HG02610 (cell line): ENCODE measurements around the gene BCAR1.
"Not testable (repeated sequence)": the region's sequence is repeated elsewhere in the genome, so short reads cannot be mapped to it uniquely, and the experiment has no call there.

Source experiments
- ATAC-seq: cut with Tn5 transposase; IDR thresholded peaks from one replicate; pipeline ENCODE4 v1.9.1; 2021; ENCODE audit warnings: mild to moderate bottlenecking, moderate library complexity; ENCODE audit not compliant: unreplicated experiment

Gene BCAR1, protein sequence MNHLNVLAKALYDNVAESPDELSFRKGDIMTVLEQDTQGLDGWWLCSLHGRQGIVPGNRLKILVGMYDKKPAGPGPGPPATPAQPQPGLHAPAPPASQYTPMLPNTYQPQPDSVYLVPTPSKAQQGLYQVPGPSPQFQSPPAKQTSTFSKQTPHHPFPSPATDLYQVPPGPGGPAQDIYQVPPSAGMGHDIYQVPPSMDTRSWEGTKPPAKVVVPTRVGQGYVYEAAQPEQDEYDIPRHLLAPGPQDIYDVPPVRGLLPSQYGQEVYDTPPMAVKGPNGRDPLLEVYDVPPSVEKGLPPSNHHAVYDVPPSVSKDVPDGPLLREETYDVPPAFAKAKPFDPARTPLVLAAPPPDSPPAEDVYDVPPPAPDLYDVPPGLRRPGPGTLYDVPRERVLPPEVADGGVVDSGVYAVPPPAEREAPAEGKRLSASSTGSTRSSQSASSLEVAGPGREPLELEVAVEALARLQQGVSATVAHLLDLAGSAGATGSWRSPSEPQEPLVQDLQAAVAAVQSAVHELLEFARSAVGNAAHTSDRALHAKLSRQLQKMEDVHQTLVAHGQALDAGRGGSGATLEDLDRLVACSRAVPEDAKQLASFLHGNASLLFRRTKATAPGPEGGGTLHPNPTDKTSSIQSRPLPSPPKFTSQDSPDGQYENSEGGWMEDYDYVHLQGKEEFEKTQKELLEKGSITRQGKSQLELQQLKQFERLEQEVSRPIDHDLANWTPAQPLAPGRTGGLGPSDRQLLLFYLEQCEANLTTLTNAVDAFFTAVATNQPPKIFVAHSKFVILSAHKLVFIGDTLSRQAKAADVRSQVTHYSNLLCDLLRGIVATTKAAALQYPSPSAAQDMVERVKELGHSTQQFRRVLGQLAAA

DNA sequence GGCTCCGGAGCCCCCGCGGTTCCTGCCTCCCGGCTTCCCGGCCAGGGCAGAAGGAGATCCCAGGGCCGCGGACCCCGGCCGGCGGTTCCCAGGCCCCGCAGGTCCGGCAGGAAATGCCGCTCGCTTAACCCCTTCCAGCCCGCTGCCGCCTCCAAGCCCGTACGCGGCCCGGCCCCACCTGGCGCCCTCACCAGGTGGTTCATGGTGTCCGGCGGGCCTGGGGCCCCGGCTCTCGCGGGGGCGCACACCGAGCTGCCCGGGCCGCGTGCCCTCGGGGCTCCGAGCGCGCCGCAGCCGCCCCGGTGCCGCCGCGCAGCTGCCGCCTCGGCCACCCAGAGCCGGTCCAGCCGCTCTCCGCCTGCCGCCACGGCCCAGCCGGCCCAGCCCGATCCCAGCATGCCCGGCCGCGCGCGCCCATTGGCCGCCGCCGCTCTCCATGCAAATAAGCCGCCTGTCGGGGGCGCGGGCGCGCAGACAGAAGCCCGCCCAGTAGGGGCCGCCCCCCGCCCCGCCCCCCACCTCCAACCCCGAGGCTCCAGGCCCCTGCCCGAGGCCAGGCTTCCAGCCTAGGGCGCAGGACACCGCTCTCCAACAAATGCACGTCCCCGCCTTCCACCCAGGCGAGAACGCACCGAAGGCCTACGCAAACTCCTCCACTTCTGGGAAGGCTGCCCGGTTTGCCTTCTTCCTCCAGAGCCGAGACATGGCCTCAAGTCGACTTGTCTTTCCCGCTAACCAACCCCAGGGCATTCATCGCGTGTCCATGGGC lies at the start of gene BCAR1:
Gene BCAR1 (minus strand): TSS at position 345 of the 769 bp plus-strand sequence. CDS start 142 bp downstream, at position 203.
- ATAC-seq: peak; percentile 82

DNA sequence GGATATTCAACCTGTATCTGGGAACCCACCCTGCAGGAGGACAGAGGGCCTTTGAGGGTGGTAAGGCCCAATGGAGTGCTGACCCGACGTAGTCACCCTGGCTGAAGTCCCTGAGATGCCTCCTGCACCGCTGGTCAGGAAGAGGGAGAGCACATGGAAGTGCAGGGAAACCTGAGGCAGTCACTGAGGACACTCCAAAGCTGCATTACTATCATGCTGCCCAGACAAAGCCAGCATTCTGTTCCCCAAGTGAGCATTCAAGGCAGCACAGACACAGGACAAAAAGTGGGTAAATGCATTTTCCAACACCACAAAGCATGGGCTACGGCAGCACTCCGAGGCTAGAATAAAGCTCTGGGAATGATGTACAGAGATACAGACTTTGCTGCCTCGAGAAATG lies 46.8 kb upstream of the BCAR1 start:
- ATAC-seq: no peak

DNA sequence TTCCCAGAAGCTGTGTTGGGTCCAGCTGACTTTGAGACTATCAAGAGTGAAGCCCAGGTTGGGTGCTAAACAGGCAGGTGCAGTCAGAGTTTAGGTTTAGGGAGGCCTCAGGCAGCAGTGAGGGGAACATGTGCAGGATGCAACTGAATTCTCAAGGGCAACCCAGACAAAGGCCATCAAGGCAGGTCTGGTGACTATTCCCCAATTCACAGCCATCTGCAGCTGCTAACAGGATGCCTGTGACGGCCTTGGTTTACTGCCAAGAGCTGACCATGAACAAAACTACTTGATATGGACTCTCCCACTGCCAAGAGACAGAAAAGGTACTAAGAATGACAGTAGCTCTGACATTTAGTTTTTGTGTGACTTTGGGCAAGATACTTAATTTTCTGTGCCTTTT lies 45.2 kb upstream of the BCAR1 start:
- ATAC-seq: no peak

DNA sequence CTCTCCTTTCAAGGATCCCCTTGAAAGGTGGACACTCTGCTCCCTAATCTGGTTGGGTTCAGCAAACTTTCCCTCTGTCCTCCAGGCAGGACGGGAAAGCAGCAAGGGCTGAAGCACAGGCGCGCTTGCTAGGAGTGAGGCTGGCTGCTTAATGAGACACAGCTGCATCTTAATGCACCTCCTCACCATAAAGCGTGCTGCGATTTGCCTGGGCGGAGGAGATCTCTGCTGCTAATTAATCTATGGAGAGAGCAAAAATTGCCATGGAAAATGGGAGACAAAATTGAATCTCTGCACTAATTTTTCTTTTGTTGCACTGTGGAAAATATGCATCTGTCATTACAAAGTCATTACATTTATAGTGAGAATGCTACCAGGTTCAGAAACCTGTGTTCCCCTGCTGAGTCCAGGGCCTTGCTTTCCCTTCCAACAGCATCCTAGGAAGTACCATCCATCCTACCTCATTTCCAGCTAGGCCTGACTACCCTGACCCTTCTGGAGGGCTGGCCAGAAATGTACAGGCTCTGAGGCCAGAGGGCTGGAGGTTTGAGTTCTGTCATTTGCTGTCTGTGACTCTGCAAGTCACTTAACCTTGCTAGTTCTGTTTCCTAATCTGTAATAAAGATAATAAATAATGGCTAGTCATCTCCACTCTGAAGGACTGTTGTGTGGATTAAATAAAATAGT lies 43.5 kb upstream of the BCAR1 start:
- no peak for ATAC-seq

DNA sequence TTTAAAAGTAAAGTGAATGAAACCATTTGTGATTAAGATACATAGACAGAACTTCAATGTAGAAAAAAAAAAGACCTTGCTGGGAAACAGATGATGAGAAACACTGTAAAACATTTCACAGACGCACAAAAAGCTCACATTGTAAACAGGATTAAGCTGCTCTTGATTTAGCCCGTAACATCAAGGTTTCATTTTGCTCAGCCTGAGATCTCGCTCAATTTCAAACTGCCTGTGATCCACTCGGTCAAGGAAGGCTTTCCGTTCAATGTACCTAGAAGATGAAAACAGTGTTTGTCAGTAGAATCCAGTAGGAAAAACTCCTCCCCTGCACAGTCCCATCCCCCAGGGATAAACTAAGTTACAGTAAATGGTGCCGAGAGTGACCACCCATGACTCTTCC lies 42.3 kb upstream of the BCAR1 start:
- ATAC-seq: no peak

DNA sequence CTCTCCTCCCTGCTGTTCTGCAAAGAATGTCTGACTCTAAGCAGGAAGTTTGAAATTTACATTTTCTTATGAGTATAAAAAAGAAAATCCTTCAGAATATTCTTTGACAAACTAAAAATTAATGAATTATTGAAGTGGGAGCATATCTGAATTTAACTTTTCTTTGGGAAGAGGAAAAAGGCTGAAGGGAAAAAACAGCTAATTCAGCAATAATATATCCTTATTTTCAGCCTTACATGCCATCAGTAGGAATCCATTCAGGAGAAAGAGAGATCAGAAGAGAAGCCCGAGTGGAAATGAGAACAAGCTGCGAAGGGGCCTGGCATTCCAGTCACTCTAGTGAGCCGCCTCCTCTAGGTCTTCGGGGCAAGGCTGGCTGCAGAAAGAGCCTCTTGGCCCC lies 41.7 kb upstream of the BCAR1 start:
- no peak for ATAC-seq

DNA sequence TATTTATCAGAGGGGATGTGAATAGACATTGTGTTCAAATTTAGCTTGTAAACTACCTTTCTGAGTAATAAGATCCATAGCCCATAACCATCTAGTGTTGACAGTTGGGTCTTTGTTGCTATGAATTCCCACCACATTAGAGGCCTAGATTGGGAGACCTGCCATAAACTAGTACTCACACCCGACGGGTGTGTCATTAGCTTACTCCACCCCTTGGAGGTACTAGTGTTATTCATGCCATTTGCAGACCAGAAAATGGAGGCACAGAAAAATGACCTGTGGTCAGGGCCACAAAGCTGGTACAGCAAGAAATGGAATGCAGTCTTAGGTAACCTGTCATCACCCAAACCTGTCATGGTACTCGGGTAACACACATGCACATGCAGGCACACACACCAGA lies 41.3 kb upstream of the BCAR1 start:
- ATAC-seq: no peak

DNA sequence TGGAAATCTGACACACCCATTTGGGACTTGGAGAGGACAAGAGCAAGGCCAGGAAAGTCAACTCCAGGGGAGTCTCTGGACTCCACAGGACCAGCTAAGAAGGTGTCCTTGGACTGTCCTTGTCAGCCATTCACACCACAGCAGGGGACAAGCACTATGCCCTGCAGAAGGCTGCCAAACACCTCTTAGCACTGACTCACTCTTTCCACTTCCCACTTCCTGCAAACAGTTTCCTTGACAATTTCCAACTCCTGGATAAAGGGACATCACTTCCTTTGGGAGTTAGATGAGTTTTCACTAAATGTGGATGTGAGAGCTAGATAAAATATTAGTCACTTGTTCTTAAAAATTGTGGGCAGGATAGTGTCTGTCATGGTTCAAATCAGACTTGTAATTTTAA lies 37.8 kb upstream of the BCAR1 start:
- ATAC-seq: no peak

DNA sequence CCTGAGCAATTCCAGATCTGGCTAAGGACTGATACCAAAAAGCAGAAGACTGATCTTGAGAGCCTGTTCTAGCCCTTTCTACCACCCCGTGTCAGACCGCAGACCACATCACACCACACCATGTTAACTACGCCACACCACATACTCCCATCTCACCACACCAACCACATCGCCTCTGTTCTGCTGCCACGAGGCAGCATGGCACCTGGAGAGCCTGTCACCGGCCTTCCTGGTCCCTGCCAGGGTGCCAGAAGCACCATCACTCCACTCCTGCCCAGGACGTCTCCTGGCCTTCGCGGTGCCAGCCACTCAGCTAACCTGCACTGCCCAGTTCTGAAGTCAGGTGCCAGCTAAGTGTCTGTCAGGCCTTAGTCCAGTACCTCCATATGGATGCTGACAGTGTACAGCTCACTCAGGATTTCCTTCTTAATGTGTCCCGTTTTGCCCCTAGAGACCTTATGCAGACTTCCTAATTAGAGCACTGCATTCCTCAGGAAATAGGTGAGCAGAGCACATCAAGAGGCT lies 37.2 kb upstream of the BCAR1 start:
- peak; percentile 69 for ATAC-seq

DNA sequence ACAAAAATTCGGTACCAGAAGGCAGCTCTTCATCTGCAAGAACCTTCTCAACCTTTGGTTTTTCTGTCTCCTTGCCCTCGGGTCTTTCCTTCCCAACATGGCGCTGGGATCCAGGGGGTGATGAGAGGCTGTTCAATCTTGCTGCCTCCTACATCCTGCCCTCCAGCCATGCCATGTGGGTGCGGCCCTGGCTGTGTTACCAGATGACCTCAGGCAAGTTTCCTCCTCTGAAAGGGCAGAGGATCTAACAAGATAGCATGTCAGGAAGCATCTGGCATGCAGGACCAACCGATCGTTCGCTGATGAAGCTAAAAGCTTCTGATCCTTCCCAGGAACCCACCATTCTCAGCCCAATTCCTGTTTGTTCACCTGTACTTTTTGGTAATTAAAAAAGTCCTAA lies 36.8 kb upstream of the BCAR1 start:
- no peak for ATAC-seq

DNA sequence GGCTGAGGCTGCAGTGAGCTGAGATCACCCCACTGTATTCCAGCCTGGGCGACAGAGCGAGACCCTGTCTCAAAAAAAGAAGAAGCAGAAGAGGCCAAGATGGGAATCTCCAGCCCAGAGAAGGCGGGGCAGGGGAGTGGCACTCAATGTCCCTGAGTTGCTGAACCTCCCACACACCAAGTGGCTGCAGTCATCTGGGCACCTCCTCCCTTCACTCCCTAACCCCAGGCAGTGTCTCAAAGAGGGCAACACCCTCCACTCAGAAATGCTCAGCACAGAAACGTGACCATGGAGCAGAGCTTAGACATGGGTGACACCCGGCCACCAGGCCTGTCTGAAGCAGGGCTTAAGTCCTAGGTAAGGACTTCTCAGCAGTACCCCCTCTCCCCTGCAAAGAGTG lies 36.3 kb upstream of the BCAR1 start:
- no peak for ATAC-seq

DNA sequence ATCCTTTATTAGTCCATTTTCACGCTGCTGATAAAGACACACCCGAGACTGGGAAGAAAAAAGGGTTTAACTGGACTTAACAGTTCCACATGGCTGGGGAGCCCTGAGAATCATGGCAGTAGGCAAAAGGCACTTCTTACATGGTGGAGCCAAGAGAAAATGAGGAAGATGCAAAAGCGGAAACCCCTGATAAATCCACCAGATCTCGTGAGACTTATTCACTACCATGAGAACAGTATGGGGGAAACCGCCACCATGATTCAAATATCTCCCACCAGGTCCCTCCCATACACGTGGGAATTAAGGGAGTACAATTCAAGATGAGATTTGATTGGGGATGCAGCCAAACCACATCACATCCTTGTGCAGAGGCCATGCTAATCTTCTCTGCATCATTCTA lies 35.0 kb upstream of the BCAR1 start:
- ATAC-seq: no peak

DNA sequence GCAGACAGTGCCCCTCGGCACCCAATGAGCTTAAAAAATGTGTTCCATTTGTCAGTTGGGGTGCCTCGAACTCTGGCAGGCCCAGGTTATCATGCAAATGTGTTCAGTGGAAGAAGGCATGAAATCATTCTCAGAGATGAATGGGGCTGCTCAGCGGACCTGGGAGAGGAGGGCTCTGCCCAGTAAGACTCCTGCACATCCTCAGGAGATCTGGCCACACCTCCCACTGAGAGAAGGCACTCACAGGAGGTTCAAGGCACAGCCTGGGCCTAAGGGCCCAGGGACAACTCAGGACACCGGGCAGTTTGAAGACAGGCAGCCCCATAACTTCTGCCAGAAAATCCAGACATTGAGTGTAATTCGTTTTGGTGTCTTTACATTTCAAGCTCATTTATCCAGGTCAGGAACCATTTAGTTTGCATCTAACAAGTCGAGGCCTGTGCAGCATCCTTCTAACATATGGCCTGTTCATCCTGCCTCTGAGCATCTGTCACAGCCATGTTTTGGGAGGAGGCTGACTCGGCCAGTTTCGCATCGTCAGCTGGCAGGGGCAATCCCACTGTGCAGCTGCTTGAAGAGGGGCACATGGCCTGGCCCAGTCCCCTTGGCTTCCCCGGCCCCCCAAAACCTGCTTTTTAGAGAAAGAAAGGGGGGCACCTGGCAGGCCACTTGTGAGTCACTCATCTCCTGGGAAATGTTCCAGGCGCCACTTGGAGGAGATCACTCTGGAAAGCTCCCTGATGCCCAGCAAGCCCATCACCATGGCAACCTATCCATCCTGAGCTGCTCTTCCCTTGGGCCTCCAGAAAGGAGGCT lies 31.2 kb upstream of the BCAR1 start:
- ATAC-seq: no peak

DNA sequence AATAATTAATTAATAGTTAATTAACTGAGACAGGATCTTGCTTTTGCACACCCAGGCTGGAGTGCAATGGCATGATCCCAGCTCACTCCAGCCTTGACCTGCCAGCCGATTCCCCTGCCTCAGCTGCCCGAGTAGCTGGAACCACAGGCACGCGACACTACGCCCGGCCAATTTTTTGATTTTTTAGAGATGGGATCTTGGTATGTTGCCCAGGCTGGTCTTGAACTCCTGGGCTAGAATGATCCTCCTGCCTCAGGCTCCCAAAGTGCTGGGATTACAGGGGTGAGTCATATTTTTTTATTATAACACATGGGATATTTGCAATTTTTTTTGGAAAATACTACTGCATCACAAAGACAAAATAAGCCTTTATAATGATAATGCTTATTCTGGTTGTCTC lies 30.4 kb upstream of the BCAR1 start:
- ATAC-seq: no peak

DNA sequence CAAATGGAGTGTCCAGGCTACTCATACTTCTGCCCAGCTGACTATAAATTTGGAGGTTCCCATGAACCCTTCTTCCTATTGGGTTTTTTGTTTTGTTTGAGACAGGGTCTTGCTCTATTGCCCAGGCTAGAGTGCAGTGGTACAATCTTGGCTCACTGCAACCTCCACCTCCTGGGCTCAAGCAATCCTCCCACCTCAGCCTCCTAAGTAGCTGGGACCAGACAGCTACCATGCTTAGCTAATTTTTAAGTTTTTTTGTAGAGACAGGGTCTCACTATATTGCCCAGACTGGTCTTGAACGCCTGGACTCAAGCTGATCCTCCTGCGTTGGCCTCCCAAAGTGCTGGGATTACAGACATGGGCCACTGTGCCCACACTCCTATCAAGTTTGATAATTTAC lies 29.6 kb upstream of the BCAR1 start:
- ATAC-seq: not testable (repeated sequence)

DNA sequence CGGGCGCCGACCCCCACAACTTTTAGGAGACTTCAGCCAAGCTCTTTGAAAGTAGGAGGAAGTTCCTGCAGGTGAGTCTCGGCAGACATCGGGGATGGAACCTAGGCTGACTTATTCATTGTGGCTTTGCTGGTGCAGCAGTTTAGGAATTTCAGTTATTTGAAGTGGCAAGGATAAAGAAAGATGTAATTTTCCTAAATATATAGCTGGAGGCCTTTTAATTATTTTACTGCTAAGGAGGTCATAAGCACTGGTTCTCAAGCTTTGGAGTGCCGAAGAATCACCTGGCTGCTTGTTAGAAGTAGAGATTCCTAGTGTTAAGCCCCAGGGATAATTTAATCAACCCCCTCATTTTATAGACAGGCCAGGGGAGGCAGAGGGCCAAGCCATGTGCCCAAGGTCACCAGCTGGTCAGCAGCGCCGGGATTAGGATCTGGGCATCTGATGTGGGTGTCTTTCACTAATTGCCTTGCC lies 28.9 kb upstream of the BCAR1 start:
- no peak for ATAC-seq

DNA sequence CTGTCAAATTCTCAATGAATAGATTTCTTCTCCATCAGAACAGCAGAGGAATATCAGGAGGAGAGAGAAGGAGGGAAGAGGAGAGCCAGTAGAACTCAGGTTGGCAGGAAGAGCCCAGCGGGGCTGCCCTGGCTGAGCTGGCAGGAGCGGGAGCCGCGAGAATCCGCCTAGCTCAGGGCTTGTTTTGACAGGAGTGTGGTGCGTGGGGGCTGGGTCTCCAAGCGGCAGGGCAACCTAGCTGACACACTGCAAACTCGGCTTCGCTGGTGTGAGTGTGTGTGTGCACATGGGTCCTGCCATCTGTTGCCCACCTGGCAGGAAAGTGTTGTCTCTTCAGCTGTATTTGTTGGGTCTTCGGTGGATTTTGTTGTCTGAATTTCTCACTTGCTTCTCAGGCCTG lies 27.9 kb upstream of the BCAR1 start:
- no peak for ATAC-seq

DNA sequence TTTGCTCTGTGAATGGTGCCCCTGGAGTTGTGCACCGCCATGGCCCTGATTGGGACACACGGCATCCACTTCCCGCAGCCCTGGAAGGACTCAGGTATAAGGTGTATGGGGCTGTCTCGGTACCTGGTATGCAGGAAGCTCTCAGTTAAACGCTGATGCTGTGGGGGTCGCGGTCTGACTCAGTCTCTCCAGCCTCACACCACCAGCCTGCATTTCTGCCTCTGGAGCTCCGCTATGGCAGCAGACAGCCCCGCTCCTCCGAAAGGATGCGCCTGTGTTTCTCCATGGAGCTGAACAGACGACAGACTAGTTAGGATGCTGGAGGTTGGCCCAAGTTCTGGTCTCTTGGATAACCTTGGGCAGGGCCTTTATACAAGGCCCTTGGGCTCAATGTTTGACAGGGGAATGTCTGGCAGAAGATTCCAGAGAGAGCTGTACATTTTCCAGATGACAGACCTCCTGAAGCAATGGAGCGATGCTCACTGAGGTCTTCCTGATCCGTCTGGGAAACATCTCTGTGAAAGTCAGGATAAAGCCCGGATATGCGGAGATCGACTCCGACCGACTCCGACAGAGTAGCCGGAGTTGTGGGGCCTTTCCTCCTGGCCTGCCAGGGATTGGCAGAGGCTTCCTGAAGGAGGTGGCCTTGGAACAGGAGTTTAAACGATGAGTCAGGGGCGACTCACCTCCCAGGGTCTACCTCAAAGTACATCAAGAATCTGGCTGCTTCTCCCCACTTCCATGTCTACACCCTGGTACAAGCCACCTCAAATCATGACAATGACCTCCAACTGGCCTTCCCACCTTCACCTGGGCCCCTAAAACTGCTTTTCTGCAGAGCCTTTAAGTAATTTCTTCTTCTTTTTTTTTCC lies 21.9 kb upstream of the BCAR1 start:
- ATAC-seq: no peak

DNA sequence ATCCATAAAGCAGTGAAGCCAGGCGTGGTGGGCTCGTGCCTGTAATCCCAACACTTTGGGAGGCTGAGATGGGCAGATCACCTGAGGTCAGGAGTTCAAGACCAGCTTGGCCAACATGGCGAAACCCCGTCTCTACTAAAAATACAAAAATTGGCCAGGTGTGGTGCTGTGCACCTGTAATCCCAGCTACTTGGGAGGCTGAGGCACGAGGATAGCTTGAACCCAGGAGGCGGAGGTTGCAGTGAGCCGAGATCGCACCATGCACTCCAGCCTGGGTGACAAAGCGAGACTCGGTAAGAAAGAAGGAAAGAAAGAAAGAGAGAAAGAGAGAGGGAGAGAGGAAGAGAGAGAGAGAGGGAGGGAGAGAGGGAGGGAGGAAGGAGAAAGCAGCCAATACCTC lies 21.2 kb upstream of the BCAR1 start:
- not testable (repeated sequence) for ATAC-seq
